Bronchial epithelial cell (primary cell): ENCODE data around the gene SNX12. TPM values are rescaled to one million over a fixed set of nuclear protein-coding genes. Genes with fewer than 3 reads are reported as not detected.

ENCODE experiments used
- DNase-seq: peaks from one replicate; pipeline ENCODE4 v3.0.0-alpha.2; 2010; ENCODE audit warnings: low read depth
- FAIRE-seq: peaks from 2 replicates; lab custom pipeline; 2011; peaks lifted over from hg19 to GRCh38; lab: Jason Lieb, UNC
- H3K27me3 ChIP-seq: 2 replicates; pipeline ENCODE4 v1.5.1; 2011; ENCODE audit warnings: low read length; ENCODE audit not compliant: control insufficient read depth, insufficient read depth
- H3K36me3 ChIP-seq: 2 replicates; pipeline ENCODE4 v1.5.1; 2011; ENCODE audit warnings: low read length; ENCODE audit not compliant: control insufficient read depth, insufficient read depth
- H3K4me3 ChIP-seq: 2 replicates; pipeline ENCODE4 v1.5.1; 2011; ENCODE audit warnings: mild to moderate bottlenecking, low read depth, low read length, control low read depth
- CTCF ChIP-seq: IDR thresholded peaks from 2 replicates; pipeline ENCODE4 v1.5.1; 2011; ENCODE audit warnings: mild to moderate bottlenecking, moderate library complexity, low read length, control low read depth, inconsistent platforms; ENCODE audit not compliant: insufficient read depth, severe bottlenecking
- total RNA-seq: library from RNA; depleted of rRNA; stranded (reverse); fragments of >200 nt; gene quantifications from 2 replicates; pipeline ENCODE4 v1.2.1, GENCODE V29; 2014

The SNX12 gene
- 74.5 and 75.3 TPM in 2 replicates for total RNA-seq

GRCh38 chrX:71068044-71068918, at the start of gene SNX12:
Gene SNX12 (minus strand): TSS chrX:71068334. CDS start chrX:71068306, 28 bp downstream.
- peak within 1 kb of the TSS; percentile 62 for H3K4me3 ChIP-seq
- no peaks in the 10 kb centered on the region for H3K27me3 ChIP-seq
- no peak for TF ChIP-seq CTCF
- FAIRE-seq (no peak), DNase-seq (peak; percentile 84)
- H3K36me3 ChIP-seq: no peaks in the 10 kb centered on the region

- FAIRE-seq: no peak
- no peak for TF ChIP-seq CTCF
- H3K36me3 ChIP-seq: peaks cover 6% of the 10 kb centered on the region
- no peaks in the 10 kb centered on the region for H3K27me3 ChIP-seq
- no peak overlapping the region for H3K4me3 ChIP-seq
- DNase-seq: no peak
Observed at GRCh38 chrX:71117358-71117757, 49.2 kb upstream of the SNX12 start.

- DNase-seq: no peak
- H3K4me3 ChIP-seq: no peak overlapping the region
- H3K36me3 ChIP-seq: no peaks in the 10 kb centered on the region
- no peak for TF ChIP-seq CTCF
- no peaks in the 10 kb centered on the region for H3K27me3 ChIP-seq
- FAIRE-seq: no peak
Observed at GRCh38 chrX:71111921-71112431, 43.8 kb upstream of the SNX12 start.

- no peak for FAIRE-seq
- Histone ChIP-seq H3K4me3 (no peak within 1 kb of the TSS), H3K27me3 (no peaks in the 10 kb centered on the region), H3K36me3 (no peaks in the 10 kb centered on the region)
- TF ChIP-seq CTCF: no peak
- DNase-seq: peak; percentile 18
Observed at GRCh38 chrX:71111141-71111843, 43.2 kb upstream of the SNX12 start, which contains the start of gene IL2RG. Gene IL2RG (minus strand): TSS chrX:71111577. CDS start chrX:71111539, 38 bp downstream.

- no peak for DNase-seq
- FAIRE-seq: no peak
- no peak for TF ChIP-seq CTCF
- no peaks in the 10 kb centered on the region for H3K27me3 ChIP-seq
- H3K36me3 ChIP-seq: no peaks in the 10 kb centered on the region
- H3K4me3 ChIP-seq: no peak overlapping the region
Observed at GRCh38 chrX:71109051-71109450, 40.9 kb upstream of the SNX12 start.
